PC-3 (cell line): ENCODE results near the gene CTSF. TPM values are rescaled to one million over a fixed set of nuclear protein-coding genes. Genes with fewer than 3 reads are reported as not detected.

Experiments
- ATAC-seq: fragments of 200-7000 bp; cut with Tn5 transposase; 2 replicates; pipeline ENCODE4 v1.9.1; 2020; ENCODE audit warnings: mild to moderate bottlenecking, moderate library complexity
- BruUV-seq: library from RNA; stranded (reverse); fragments of 400-500 nt; replicated peaks from 2 replicates; lab custom pipeline; 2021; lab: Mats Ljungman, UMichigan
- CTCF ChIA-PET: fragments of 300-600 bp; sonication (Branson Sonifier 250); formaldehyde crosslinking; loops from one replicate; lab custom pipeline; 2022; ENCODE audit warnings: antibody characterized with exemption; lab: Charles Lee
- POLR2A ChIA-PET: fragments of 300-600 bp; sonication (Branson Sonifier 250); formaldehyde crosslinking; loops from one replicate; lab custom pipeline; 2022; ENCODE audit warnings: antibody characterized with exemption; ENCODE audit not compliant: unreplicated experiment; lab: Charles Lee
- DNase-seq: peaks from one replicate; pipeline ENCODE4 v3.0.0-alpha.2; 2015
- H2AFZ ChIP-seq: fragments of 300-600 bp; sonication (generic); 2 replicates; pipeline ENCODE4 v1.6.0; 2016; ENCODE audit warnings: antibody characterized with exemption, low read length
- H3F3A ChIP-seq: fragments of 300-600 bp; sonication (generic); one replicate; pipeline ENCODE4 v1.6.0; 2017; ENCODE audit warnings: antibody characterized with exemption, low read length, control low read depth, mild to moderate bottlenecking; ENCODE audit not compliant: unreplicated experiment
- H3K27ac ChIP-seq: fragments of 300-600 bp; sonication (generic); 2 replicates; pipeline ENCODE4 v1.5.1; 2016; ENCODE audit warnings: mild to moderate bottlenecking, low read length
- H3K27me3 ChIP-seq: fragments of 300-600 bp; sonication (generic); 2 replicates; pipeline ENCODE4 v1.6.1; 2016; ENCODE audit warnings: low read length, mixed read lengths
- H3K36me3 ChIP-seq: fragments of 300-600 bp; sonication (generic); 2 replicates; pipeline ENCODE4 v1.6.1; 2016; ENCODE audit warnings: low read depth, mixed run types, low read length, mixed read lengths
- H3K4me1 ChIP-seq: fragments of 300-600 bp; sonication (generic); 2 replicates; pipeline ENCODE4 v1.5.1; 2016; ENCODE audit warnings: low read length; ENCODE audit not compliant: insufficient read depth
- H3K4me2 ChIP-seq: fragments of 300-600 bp; sonication (generic); 2 replicates; pipeline ENCODE4 v1.6.0; 2016; ENCODE audit warnings: low read length
- H3K4me3 ChIP-seq: fragments of 300-600 bp; sonication (generic); 2 replicates; pipeline ENCODE4 v1.5.1; 2016; ENCODE audit warnings: mild to moderate bottlenecking, low read length, mixed read lengths
- H3K79me2 ChIP-seq: fragments of 300-600 bp; sonication (generic); 2 replicates; pipeline ENCODE4 v1.6.1; 2017; ENCODE audit warnings: low read length, mixed read lengths
- H3K9ac ChIP-seq: fragments of 300-600 bp; sonication (generic); 2 replicates; pipeline ENCODE4 v1.6.0; 2016; ENCODE audit warnings: mild to moderate bottlenecking, low read length
- H3K9me2 ChIP-seq: fragments of 300-600 bp; sonication (generic); replicated peaks from 2 replicates; pipeline ENCODE4 v1.6.1; 2016; ENCODE audit warnings: mixed run types, low read length, mixed read lengths
- H3K9me3 ChIP-seq: fragments of 300-600 bp; sonication (generic); 2 replicates; pipeline ENCODE4 v1.6.1; 2016; ENCODE audit warnings: low read length, mixed read lengths
- H4K20me1 ChIP-seq: fragments of 300-600 bp; sonication (generic); 2 replicates; pipeline ENCODE4 v1.6.1; 2016; ENCODE audit warnings: low read length, mixed read lengths
- EZH2 ChIP-seq: fragments of 300-600 bp; sonication (generic); IDR thresholded peaks from one replicate; pipeline ENCODE4 v1.6.1; 2017; ENCODE audit warnings: antibody characterized with exemption, mild to moderate bottlenecking, low read length; ENCODE audit not compliant: unreplicated experiment
- EZH2phosphoT487 ChIP-seq: fragments of 300-600 bp; sonication (generic); IDR thresholded peaks from 2 replicates; pipeline ENCODE4 v1.6.1; 2018; ENCODE audit warnings: mild to moderate bottlenecking, antibody characterized with exemption, low read length, borderline replicate concordance
- intact Hi-C: fragments of 100-400 bp; cut with micrococcal nuclease; formaldehyde crosslinking; loops from 2 replicates; pipeline ENCODE4 v1.9.0; 2023
- total RNA-seq: library from RNA; depleted of rRNA; stranded (reverse); fragments of >200 nt; gene quantifications from 2 replicates; pipeline ENCODE4 v1.2.3, GENCODE V29; 2014
- TF ChIP-seq, protein P1 (sequence below): fragments of 300-600 bp; sonication (generic); conservative IDR thresholded peaks from 2 replicates; pipeline ENCODE4 v1.5.1; 2017; ENCODE audit warnings: antibody characterized with exemption, low read depth, mild to moderate bottlenecking, low read length

CTSF gene
- total RNA-seq, 1 experiment from 2014 or later: 9.4 TPM

- H3K36me3 ChIP-seq: no peaks in the 10 kb centered on the region
- ATAC-seq (no peak), DNase-seq (no peak)
- POLR2A ChIA-PET: no interaction called here
- intact Hi-C loops: no loop called here
- no peaks in the 10 kb centered on the region for H3K9me3 ChIP-seq
- TF ChIP-seq, protein P1, sequence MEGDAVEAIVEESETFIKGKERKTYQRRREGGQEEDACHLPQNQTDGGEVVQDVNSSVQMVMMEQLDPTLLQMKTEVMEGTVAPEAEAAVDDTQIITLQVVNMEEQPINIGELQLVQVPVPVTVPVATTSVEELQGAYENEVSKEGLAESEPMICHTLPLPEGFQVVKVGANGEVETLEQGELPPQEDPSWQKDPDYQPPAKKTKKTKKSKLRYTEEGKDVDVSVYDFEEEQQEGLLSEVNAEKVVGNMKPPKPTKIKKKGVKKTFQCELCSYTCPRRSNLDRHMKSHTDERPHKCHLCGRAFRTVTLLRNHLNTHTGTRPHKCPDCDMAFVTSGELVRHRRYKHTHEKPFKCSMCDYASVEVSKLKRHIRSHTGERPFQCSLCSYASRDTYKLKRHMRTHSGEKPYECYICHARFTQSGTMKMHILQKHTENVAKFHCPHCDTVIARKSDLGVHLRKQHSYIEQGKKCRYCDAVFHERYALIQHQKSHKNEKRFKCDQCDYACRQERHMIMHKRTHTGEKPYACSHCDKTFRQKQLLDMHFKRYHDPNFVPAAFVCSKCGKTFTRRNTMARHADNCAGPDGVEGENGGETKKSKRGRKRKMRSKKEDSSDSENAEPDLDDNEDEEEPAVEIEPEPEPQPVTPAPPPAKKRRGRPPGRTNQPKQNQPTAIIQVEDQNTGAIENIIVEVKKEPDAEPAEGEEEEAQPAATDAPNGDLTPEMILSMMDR: no peak
- TF ChIP-seq EZH2: no peak
- TF ChIP-seq EZH2phosphoT487: no peak
- CTCF ChIA-PET: no interaction called here
- no peak overlapping the region for H2AFZ ChIP-seq
- no peaks in the 10 kb centered on the region for H3K4me1 ChIP-seq
- H3F3A ChIP-seq: no peaks in the 10 kb centered on the region
- H3K9ac ChIP-seq: no peak overlapping the region
- H4K20me1 ChIP-seq: no peaks in the 10 kb centered on the region
- no peaks in the 10 kb centered on the region for H3K9me2 ChIP-seq
- no peak overlapping the region for H3K27ac ChIP-seq
- no peak overlapping the region for H3K4me2 ChIP-seq
- no peaks in the 10 kb centered on the region for H3K27me3 ChIP-seq
- no peak overlapping the region for H3K4me3 ChIP-seq
- H3K79me2 ChIP-seq: no peaks in the 10 kb centered on the region
- BruUV-seq: no TSS peak
These were observed 39.3 kb downstream of the CTSF start for GRCh38 chr11:66529069-66529468.

- CTCF ChIA-PET: no interaction called here
- DNase-seq: no peak
- Histone ChIP-seq H3K36me3 (peaks cover 8% of the 10 kb centered on the region), H4K20me1 (no peaks in the 10 kb centered on the region), H3K9me3 (no peaks in the 10 kb centered on the region), H3F3A (no peaks in the 10 kb centered on the region), H2AFZ (no peak overlapping the region), H3K4me3 (no peak overlapping the region), H3K79me2 (no peaks in the 10 kb centered on the region), H3K4me1 (no peaks in the 10 kb centered on the region), H3K9me2 (no peaks in the 10 kb centered on the region), H3K4me2 (no peak overlapping the region), H3K27me3 (no peaks in the 10 kb centered on the region), H3K27ac (no peak overlapping the region), H3K9ac (no peak overlapping the region)
- TF ChIP-seq EZH2 (no peak), EZH2phosphoT487 (no peak)
- TF ChIP-seq, protein P1: no peak
- no peak for ATAC-seq
- BruUV-seq: no TSS peak
- POLR2A ChIA-PET: no interaction called here
- intact Hi-C loops: no loop called here
These were observed 43.9 kb downstream of the CTSF start for GRCh38 chr11:66524304-66525040.

DNA sequence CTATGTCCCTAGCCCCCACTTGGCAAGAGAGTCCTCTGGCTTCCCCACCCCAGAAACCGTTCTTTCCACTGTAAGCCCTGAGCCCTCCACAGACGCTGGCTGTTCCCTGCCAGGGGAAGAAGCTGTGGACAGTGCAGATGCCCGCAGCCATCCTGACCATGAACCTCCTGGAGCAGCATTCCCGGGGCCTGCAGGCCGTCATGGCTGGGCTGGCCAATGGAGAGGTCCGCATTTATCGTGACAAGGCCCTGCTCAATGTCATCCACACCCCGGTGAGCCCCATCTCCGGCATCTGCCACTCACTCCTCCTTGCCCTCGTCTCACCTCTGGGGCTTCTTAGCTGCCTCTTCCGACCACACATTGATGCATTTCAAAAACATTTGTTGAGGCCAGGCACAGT, 44.8 kb downstream of the CTSF start:
- DNase-seq (no peak), ATAC-seq (no peak)
- no peaks in the 10 kb centered on the region for H3K27me3 ChIP-seq
- H3K9me3 ChIP-seq: no peaks in the 10 kb centered on the region
- H3F3A ChIP-seq: no peaks in the 10 kb centered on the region
- no peak overlapping the region for H3K9ac ChIP-seq
- no peaks in the 10 kb centered on the region for H3K9me2 ChIP-seq
- POLR2A ChIA-PET: no interaction called here
- H3K4me1 ChIP-seq: no peaks in the 10 kb centered on the region
- no peaks in the 10 kb centered on the region for H4K20me1 ChIP-seq
- intact Hi-C loops: no loop called here
- CTCF ChIA-PET: no interaction called here
- H3K36me3 ChIP-seq: peaks cover 8% of the 10 kb centered on the region
- H3K4me3 ChIP-seq: no peak overlapping the region
- H2AFZ ChIP-seq: no peak overlapping the region
- BruUV-seq: no TSS peak
- no peak overlapping the region for H3K4me2 ChIP-seq
- no peak overlapping the region for H3K27ac ChIP-seq
- TF ChIP-seq, protein P1: no peak
- no peak for TF ChIP-seq EZH2
- TF ChIP-seq EZH2phosphoT487: no peak
- no peaks in the 10 kb centered on the region for H3K79me2 ChIP-seq
